Hepatocyte (in vitro differentiated cells): ENCODE data around the gene DNAH7.

Experiments
- EZH2 ChIP-seq: fragments of 200-600 bp; sonication (generic); IDR thresholded peaks from 2 replicates; pipeline ENCODE4 v1.6.1; 2016; ENCODE audit warnings: antibody characterized with exemption, mild to moderate bottlenecking, borderline replicate concordance
- EZH2phosphoT487 ChIP-seq: fragments of 200-600 bp; sonication (generic); IDR thresholded peaks from one replicate; pipeline ENCODE4 v1.6.1; 2018; ENCODE audit warnings: antibody characterized with exemption, mild to moderate bottlenecking, low read depth, moderate library complexity; ENCODE audit not compliant: unreplicated experiment, severe bottlenecking
- TF ChIP-seq, protein P1 (sequence below): fragments of 200-600 bp; sonication (generic); IDR thresholded peaks from 2 replicates; pipeline ENCODE4 v1.5.1; 2016; ENCODE audit warnings: antibody characterized with exemption, mild to moderate bottlenecking; ENCODE audit not compliant: poor library complexity

GRCh38 chr2:196040218-196040617 lies 28.4 kb downstream of the DNAH7 start:
- TF ChIP-seq, protein P1, sequence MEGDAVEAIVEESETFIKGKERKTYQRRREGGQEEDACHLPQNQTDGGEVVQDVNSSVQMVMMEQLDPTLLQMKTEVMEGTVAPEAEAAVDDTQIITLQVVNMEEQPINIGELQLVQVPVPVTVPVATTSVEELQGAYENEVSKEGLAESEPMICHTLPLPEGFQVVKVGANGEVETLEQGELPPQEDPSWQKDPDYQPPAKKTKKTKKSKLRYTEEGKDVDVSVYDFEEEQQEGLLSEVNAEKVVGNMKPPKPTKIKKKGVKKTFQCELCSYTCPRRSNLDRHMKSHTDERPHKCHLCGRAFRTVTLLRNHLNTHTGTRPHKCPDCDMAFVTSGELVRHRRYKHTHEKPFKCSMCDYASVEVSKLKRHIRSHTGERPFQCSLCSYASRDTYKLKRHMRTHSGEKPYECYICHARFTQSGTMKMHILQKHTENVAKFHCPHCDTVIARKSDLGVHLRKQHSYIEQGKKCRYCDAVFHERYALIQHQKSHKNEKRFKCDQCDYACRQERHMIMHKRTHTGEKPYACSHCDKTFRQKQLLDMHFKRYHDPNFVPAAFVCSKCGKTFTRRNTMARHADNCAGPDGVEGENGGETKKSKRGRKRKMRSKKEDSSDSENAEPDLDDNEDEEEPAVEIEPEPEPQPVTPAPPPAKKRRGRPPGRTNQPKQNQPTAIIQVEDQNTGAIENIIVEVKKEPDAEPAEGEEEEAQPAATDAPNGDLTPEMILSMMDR: no peak
- TF ChIP-seq EZH2 (no peak), EZH2phosphoT487 (no peak)
